ENCODE data around the gene PGBD1. TPM values are rescaled to one million over a fixed set of nuclear protein-coding genes. Genes with fewer than 3 reads are reported as not detected.

PGBD1 gene
- total and polyA plus RNA-seq, 2 donors (not counting 3 experiments of a cell fraction or from before 2014, with no cell fraction given): 4.2 to 9.6 TPM

DNA sequence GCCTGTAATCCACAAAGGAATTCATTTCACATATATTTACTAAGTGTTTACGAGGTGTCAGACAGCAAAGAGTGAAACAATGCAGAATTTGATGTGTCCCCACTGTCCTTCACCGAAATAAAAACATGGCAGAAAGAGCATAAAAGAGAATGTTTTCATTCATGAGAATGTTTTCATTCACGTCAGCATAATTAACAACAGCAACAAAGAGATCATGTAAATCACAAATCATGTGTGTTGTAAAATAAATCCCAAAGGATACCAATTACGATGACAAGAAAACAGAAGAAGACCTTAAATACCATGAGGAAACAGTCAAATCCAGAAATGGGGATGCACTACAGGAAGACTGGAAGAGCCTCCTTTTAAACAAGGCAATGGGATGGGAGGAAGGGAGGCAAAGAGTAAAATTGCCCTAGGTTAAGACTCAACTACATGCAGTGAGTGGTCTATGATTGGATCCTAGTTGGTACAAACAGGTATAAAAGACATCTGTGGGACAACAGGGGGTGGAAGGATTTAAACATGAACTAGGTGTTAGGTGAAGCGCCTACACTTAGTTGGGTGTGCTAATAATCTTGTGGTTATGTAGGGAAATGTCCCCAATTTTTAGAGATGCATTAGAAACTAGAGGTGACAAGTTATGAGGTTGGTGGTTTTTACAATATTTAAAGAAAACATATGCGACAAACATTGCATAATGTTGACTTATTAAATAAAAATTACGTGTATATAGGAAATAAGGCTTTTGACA, 53.1 kb downstream of the PGBD1 start:
- H3K27me3 ChIP-seq (ENCODE audit: control insufficient read depth in 2 of 2, insufficient read depth in 2 of 2, low read length in 2 of 2): no peaks in the 10 kb centered on the region
- no peaks in the 10 kb centered on the region for H4K20me1 ChIP-seq (replicated peaks; ENCODE audit: control insufficient read depth, extremely low read depth, insufficient read depth, low read length)
- no peaks in the 10 kb centered on the region for H3K79me2 ChIP-seq (ENCODE audit: control insufficient read depth, insufficient read depth, low read length)
- TF ChIP-seq FOS (IDR thresholded peaks at IDR 0.05; ENCODE audit: borderline replicate concordance, insufficient read depth, low read length) (no peak), MYC (IDR thresholded peaks at IDR 0.05; ENCODE audit: low read depth, low read length) (no peak), POLR2A (IDR thresholded peaks at IDR 0.05; ENCODE audit: low read depth, low read length) (no peak), MAX (IDR thresholded peaks at IDR 0.05; ENCODE audit: insufficient read depth, insufficient read length) (no peak), EZH2 (IDR thresholded peaks at IDR 0.05; ENCODE audit: borderline replicate concordance, low read depth, low read length, severe bottlenecking) (no peak), POLR2AphosphoS5 (IDR thresholded peaks at IDR 0.05; ENCODE audit: insufficient read depth, low read depth, low read length) (no peak), JUN (IDR thresholded peaks at IDR 0.05; ENCODE audit: borderline replicate concordance, insufficient read depth, insufficient read length, low read depth) (no peak), GATA2 (IDR thresholded peaks at IDR 0.05; ENCODE audit: insufficient read depth, insufficient read length, low read depth, low read length) (no peak)
- TF ChIP-seq, protein P1, sequence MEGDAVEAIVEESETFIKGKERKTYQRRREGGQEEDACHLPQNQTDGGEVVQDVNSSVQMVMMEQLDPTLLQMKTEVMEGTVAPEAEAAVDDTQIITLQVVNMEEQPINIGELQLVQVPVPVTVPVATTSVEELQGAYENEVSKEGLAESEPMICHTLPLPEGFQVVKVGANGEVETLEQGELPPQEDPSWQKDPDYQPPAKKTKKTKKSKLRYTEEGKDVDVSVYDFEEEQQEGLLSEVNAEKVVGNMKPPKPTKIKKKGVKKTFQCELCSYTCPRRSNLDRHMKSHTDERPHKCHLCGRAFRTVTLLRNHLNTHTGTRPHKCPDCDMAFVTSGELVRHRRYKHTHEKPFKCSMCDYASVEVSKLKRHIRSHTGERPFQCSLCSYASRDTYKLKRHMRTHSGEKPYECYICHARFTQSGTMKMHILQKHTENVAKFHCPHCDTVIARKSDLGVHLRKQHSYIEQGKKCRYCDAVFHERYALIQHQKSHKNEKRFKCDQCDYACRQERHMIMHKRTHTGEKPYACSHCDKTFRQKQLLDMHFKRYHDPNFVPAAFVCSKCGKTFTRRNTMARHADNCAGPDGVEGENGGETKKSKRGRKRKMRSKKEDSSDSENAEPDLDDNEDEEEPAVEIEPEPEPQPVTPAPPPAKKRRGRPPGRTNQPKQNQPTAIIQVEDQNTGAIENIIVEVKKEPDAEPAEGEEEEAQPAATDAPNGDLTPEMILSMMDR (IDR thresholded peaks at IDR 0.05; ENCODE audit: extremely low read depth in 1 of 2, insufficient read depth in 1 of 2, low read depth in 1 of 2, low read length in 2 of 2): no peak
- no peak for DNase-seq (ENCODE audit: low read depth, low spot score)
- intact Hi-C loops (cut with micrococcal nuclease): loop anchor here (1.0 to 5.0 kb wide), 6 partner anchors 52 to 1293 kb away; partner anchors contain the start of genes PGBD1, ZNF165 and ZSCAN9
- no peaks in the 10 kb centered on the region for H3K9me3 ChIP-seq (replicated peaks; ENCODE audit: control insufficient read depth, insufficient read depth, low read length)
- H3K36me3 ChIP-seq (ENCODE audit: control insufficient read depth in 2 of 2, extremely low read depth in 1 of 2, insufficient read depth in 2 of 2, low read length in 2 of 2): no peaks in the 10 kb centered on the region
- no peak for FAIRE-seq
- ChIA-PET POLR2A (interaction anchor here (1.0 to 2.0 kb wide), 7 partner anchors 14 to 527 kb away, joined by 3 to 15 read pairs (median 4); partner anchors contain the start of genes ZKSCAN8 and ZSCAN26), CTCF (interaction anchor here (1.1 to 4.8 kb wide), 5 partner anchors 17 to 70 kb away, joined by 3 to 33 read pairs (median 6); no protein-coding TSS in a partner anchor)
- dilution Hi-C loops (cut with MboI; ENCODE audit: extremely low pct_ligation_motif_present, low sequenced_read_pairs): no loop called here
- no peak overlapping the region for H3K4me3 ChIP-seq (replicated peaks in 1 of 3; ENCODE audit: insufficient read depth in 1 of 3, low read depth in 1 of 3, low read length in 3 of 3)
- H3K27ac ChIP-seq (ENCODE audit: insufficient read depth, low read depth, low read length): no peak overlapping the region
- H3K4me2 ChIP-seq (ENCODE audit: insufficient read depth, low read length): no peak overlapping the region
- H2AFZ ChIP-seq (ENCODE audit: low read depth, low read length): no peak overlapping the region
- BruUV-seq (replicated peaks): no TSS peak
- H3K9me1 ChIP-seq (replicated peaks; ENCODE audit: control insufficient read depth, extremely low read depth, insufficient read depth, low read length): no peaks in the 10 kb centered on the region
- no peak overlapping the region for H3K9ac ChIP-seq (replicated peaks; ENCODE audit: extremely low read depth, insufficient read depth, low read length)
- peaks cover 15% of the 10 kb centered on the region for H3K4me1 ChIP-seq (ENCODE audit: control insufficient read depth, extremely low read depth, insufficient read depth, low read length)
